Naive thymus-derived CD4-positive, alpha-beta T cell (primary cell): ENCODE measurements around the gene HIVEP3. TPM values are rescaled to one million over a fixed set of nuclear protein-coding genes. Genes with fewer than 3 reads are reported as not detected.

ENCODE experiments used
- ATAC-seq: fragments of 150-1000 bp; cut with Tn5 transposase; 2 replicates; pipeline ENCODE4 v1.10.0; 2021; ENCODE audit warnings: mild to moderate bottlenecking, moderate library complexity
- CTCF ChIA-PET: fragments of 350-600 bp; sonication (Branson Sonifier 250); formaldehyde crosslinking; loops from one replicate; lab custom pipeline; 2021; ENCODE audit warnings: antibody characterized with exemption; lab: Charles Lee
- POLR2A ChIA-PET: fragments of 350-600 bp; sonication (Branson Sonifier 250); formaldehyde crosslinking; loops from one replicate; lab custom pipeline; 2021; ENCODE audit warnings: antibody characterized with exemption, inconsistent platforms; lab: Charles Lee
- DNase-seq, 9 donors: peaks; one replicate each; pipeline versions ENCODE4 v3.0.0 to v3.0.0-alpha.2; 2020 to 2022; ENCODE audit warnings: mixed read lengths in 1 of 9
- H3K27ac ChIP-seq: one replicate; pipeline ENCODE4 v1.7.0; 2013; ENCODE audit warnings: mild to moderate bottlenecking, low read depth, low read length, moderate library complexity
- H3K27me3 ChIP-seq, 2 donors: one replicate each; pipeline ENCODE4 v1.7.0; 2013; ENCODE audit warnings: low read length in 2 of 2, mild to moderate bottlenecking in 2 of 2, moderate library complexity in 2 of 2; ENCODE audit not compliant: control insufficient read depth in 2 of 2, insufficient read depth in 2 of 2
- H3K36me3 ChIP-seq, 3 experiments: 1 replicate in 2 of 3; 2 replicates in 1 of 3; pipeline ENCODE4 v1.7.0; 2013; ENCODE audit warnings: low read length in 3 of 3, mild to moderate bottlenecking in 3 of 3, moderate library complexity in 1 of 3; ENCODE audit not compliant: insufficient read depth in 3 of 3, control insufficient read depth in 2 of 3
- H3K4me1 ChIP-seq, 2 donors: one replicate each; pipeline ENCODE4 v1.7.0; 2013; ENCODE audit warnings: low read length in 2 of 2, mild to moderate bottlenecking in 2 of 2, moderate library complexity in 1 of 2; ENCODE audit not compliant: control insufficient read depth in 2 of 2, insufficient read depth in 2 of 2
- H3K4me3 ChIP-seq: 2 replicates; pipeline ENCODE4 v1.7.0; 2013; ENCODE audit warnings: mild to moderate bottlenecking, low read length
- H3K9me3 ChIP-seq, 3 experiments: 1 replicate in 2 of 3; 2 replicates in 1 of 3; pipeline ENCODE4 v1.7.0; 2013; ENCODE audit warnings: low read length in 3 of 3; ENCODE audit not compliant: control insufficient read depth in 2 of 3
- H3K27ac Mint-ChIP-seq, 9 donors: one replicate each; pipeline ENCODE4 v1.8.0; 2020 to 2022; ENCODE audit warnings: mixed read lengths in 9 of 9, mild to moderate bottlenecking in 8 of 9, moderate library complexity in 5 of 9, inconsistent platforms in 2 of 9
- H3K27me3 Mint-ChIP-seq, 5 donors: one replicate each; pipeline ENCODE4 v1.8.0; 2021 to 2022; ENCODE audit warnings: mixed read lengths in 5 of 5, mild to moderate bottlenecking in 1 of 5
- H3K36me3 Mint-ChIP-seq, 5 donors: one replicate each; pipeline ENCODE4 v1.8.0; 2020 to 2022; ENCODE audit warnings: mixed read lengths in 5 of 5, mild to moderate bottlenecking in 3 of 5, inconsistent platforms in 1 of 5
- H3K4me1 Mint-ChIP-seq, 7 donors: one replicate each; pipeline ENCODE4 v1.8.0; 2020 to 2022; ENCODE audit warnings: mixed read lengths in 7 of 7, mild to moderate bottlenecking in 3 of 7, inconsistent platforms in 1 of 7
- H3K4me3 Mint-ChIP-seq, 10 donors: one replicate each; pipeline ENCODE4 v1.8.0; 2020 to 2022; ENCODE audit warnings: mild to moderate bottlenecking in 10 of 10, mixed read lengths in 10 of 10, moderate library complexity in 6 of 10, inconsistent platforms in 2 of 10
- H3K9me3 Mint-ChIP-seq, 11 donors: one replicate each; pipeline ENCODE4 v1.8.0; 2020 to 2022; ENCODE audit warnings: mixed read lengths in 11 of 11, mild to moderate bottlenecking in 4 of 11, inconsistent platforms in 1 of 11, moderate library complexity in 1 of 11
- intact Hi-C, 2 donors: fragments of 100-400 bp; cut with micrococcal nuclease; formaldehyde crosslinking; loops; one replicate each; pipeline ENCODE4 v1.15.1; 2023
- polyA plus RNA-seq, 2 donors: library from polyadenylated mRNA; unstranded; fragments of 300-500 nt; fragmentation: Illumina TruSeq; gene quantifications; one replicate each; pipeline ENCODE4 v1.2.3, GENCODE V29; 2021
- total RNA-seq, 6 experiments: library from RNA in 5 of 6; stranded (reverse) in 5 of 6; gene quantifications; 1 replicate in 5 of 6; 2 replicates in 1 of 6; pipeline ENCODE4 v1.2.3 and lab custom pipeline; 2021 to 2026

The HIVEP3 gene
- total and polyA plus RNA-seq, 7 experiments from 2014 or later, result 4.3 to 19.1 (median 7.0) TPM

DNA sequence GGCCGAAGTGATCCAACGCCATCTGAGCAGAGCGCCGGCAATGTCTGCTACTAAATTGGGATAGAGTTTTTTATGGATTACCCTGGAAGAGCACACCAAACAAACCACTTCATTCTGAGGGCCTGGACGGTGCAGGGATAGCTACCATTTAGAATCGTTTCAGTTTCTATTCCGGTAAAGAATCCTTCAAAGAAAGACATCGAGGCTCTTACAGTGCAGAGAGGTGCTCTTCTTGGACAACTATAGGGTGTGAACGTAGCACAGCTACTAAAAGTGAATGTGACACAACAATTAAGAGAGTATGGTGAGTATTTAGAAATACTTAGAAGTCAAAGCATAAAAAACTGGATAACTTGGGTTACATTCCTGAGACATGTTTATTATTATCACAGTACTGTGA lies 16.1 kb downstream of the HIVEP3 start:
- peaks cover 0 to 16% (median 0%) of the 10 kb centered on the region in 5 donors for H3K36me3 Mint-ChIP-seq
- H3K27ac ChIP-seq, result no peak overlapping the region
- no peaks in the 10 kb centered on the region for H3K36me3 ChIP-seq
- peak overlapping the region in 8 of 9 donors; percentile 16 to 92 (median 78) for H3K27ac Mint-ChIP-seq
- no peak for DNase-seq
- ATAC-seq, result no peak
- ChIA-PET POLR2A (interaction anchor here (4.5 to 18.0 kb wide), 2 partner anchors 11 to 12 kb away, joined by 16 to 344 read pairs; partner anchors contain the start of gene HIVEP3), CTCF (interaction anchor here (1.9 kb wide), 1 partner anchor 10 kb away, joined by 5 read pairs; no protein-coding TSS in a partner anchor)
- peaks cover 24 to 54% of the 10 kb centered on the region in 2 donors for H3K4me1 ChIP-seq
- intact Hi-C loops, result no loop called here
- H3K4me3 ChIP-seq, result no peak overlapping the region
- H3K4me1 Mint-ChIP-seq, result peaks cover 35 to 83% (median 64%) of the 10 kb centered on the region in 7 donors
- H3K9me3 ChIP-seq, result no peaks in the 10 kb centered on the region
- H3K27me3 ChIP-seq, result no peaks in the 10 kb centered on the region
- H3K9me3 Mint-ChIP-seq, result peaks cover 0 to 2% (median 0%) of the 10 kb centered on the region in 11 donors
- peaks cover 0 to 2% (median 0%) of the 10 kb centered on the region in 5 donors for H3K27me3 Mint-ChIP-seq
- H3K4me3 Mint-ChIP-seq, result peak overlapping the region in 7 of 10 donors; percentile 22 to 72 (median 49)

DNA sequence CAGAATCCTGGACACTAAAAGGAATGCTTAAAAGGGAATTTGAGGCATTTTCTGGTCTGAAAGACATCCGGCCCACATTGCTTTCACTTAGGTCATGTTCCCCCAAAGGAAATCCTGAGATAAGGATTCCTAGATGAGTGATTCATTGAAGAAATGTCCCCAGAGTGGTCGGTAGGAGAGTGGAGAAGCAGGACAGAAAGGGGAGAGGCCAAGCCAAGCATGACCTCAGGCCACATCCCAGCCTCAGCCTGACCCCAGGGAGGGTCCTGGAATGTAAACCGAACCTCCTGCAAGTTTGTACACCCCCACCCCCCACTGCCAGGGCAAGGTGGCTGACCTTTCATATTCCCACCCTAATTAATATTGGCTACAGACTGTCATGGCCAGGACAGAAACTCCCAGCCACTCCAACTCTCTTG lies 16.6 kb downstream of the HIVEP3 start:
- Mint-ChIP-seq H3K27me3 (peaks cover 0 to 2% (median 0%) of the 10 kb centered on the region in 5 donors), H3K4me1 (peaks cover 40 to 83% (median 67%) of the 10 kb centered on the region in 7 donors), H3K36me3 (peaks cover 0 to 13% (median 0%) of the 10 kb centered on the region in 5 donors), H3K4me3 (peak overlapping the region in 5 of 10 donors; percentile 18 to 72 (median 60)), H3K27ac (peak overlapping the region in 6 of 9 donors; percentile 34 to 92 (median 81)), H3K9me3 (peaks cover 0 to under 1% (median 0%) of the 10 kb centered on the region in 11 donors)
- Histone ChIP-seq H3K27ac (no peak overlapping the region), H3K9me3 (no peaks in the 10 kb centered on the region), H3K4me3 (no peak overlapping the region), H3K27me3 (no peaks in the 10 kb centered on the region), H3K4me1 (peaks cover 29 to 58% of the 10 kb centered on the region in 2 donors), H3K36me3 (no peaks in the 10 kb centered on the region)
- CTCF ChIA-PET, result interaction anchor here (1.9 kb wide), 1 partner anchor 10 kb away, joined by 5 read pairs; no protein-coding TSS in a partner anchor
- POLR2A ChIA-PET, result interaction anchor here (4.5 to 18.0 kb wide), 2 partner anchors 10 to 13 kb away, joined by 16 to 344 read pairs; partner anchors contain the start of gene HIVEP3
- intact Hi-C loops, result no loop called here
- no peak for DNase-seq
- ATAC-seq, result no peak

DNA sequence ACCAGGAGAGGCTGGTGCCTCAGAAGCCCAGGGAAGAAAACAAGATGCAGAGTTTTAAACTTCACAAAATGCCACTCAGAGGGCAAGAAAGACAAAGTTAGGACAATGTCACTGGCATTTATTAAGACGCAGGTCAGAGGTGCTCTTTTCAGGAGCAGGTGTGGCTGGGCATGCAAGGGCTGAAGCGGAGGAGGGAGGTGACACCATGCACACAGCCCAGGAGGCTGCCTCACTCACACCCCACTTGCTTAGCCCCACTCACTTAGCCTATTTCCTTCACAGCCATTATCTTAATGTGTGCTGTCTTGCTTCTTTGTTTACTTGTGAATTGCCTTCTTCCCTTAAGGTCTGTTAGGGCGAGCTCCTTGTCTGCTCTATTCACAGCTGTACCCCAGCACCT lies 17.2 kb downstream of the HIVEP3 start:
- H3K36me3 ChIP-seq, result no peaks in the 10 kb centered on the region
- ATAC-seq (no peak), DNase-seq (no peak)
- H3K9me3 Mint-ChIP-seq, result peaks cover 0 to 5% (median 0%) of the 10 kb centered on the region in 11 donors
- peaks cover 45 to 84% (median 73%) of the 10 kb centered on the region in 7 donors for H3K4me1 Mint-ChIP-seq
- peaks cover 0 to 17% (median 0%) of the 10 kb centered on the region in 5 donors for H3K36me3 Mint-ChIP-seq
- H3K4me1 ChIP-seq, result peaks cover 34 to 58% of the 10 kb centered on the region in 2 donors
- intact Hi-C loops, result no loop called here
- no peak overlapping the region for H3K27ac ChIP-seq
- H3K27ac Mint-ChIP-seq, result peak overlapping the region in 6 of 9 donors; percentile 36 to 92 (median 84)
- peaks cover 0 to 2% (median 0%) of the 10 kb centered on the region in 5 donors for H3K27me3 Mint-ChIP-seq
- H3K4me3 Mint-ChIP-seq, result peak overlapping the region in 4 of 10 donors; percentile 18 to 64 (median 47)
- no peak overlapping the region for H3K4me3 ChIP-seq
- POLR2A ChIA-PET, result interaction anchor here (4.5 to 18.0 kb wide), 2 partner anchors 10 to 13 kb away, joined by 16 to 344 read pairs; partner anchors contain the start of gene HIVEP3
- H3K27me3 ChIP-seq, result no peaks in the 10 kb centered on the region
- CTCF ChIA-PET, result interaction anchor here (1.9 kb wide), 1 partner anchor 9 kb away, joined by 5 read pairs; no protein-coding TSS in a partner anchor
- H3K9me3 ChIP-seq, result no peaks in the 10 kb centered on the region

DNA sequence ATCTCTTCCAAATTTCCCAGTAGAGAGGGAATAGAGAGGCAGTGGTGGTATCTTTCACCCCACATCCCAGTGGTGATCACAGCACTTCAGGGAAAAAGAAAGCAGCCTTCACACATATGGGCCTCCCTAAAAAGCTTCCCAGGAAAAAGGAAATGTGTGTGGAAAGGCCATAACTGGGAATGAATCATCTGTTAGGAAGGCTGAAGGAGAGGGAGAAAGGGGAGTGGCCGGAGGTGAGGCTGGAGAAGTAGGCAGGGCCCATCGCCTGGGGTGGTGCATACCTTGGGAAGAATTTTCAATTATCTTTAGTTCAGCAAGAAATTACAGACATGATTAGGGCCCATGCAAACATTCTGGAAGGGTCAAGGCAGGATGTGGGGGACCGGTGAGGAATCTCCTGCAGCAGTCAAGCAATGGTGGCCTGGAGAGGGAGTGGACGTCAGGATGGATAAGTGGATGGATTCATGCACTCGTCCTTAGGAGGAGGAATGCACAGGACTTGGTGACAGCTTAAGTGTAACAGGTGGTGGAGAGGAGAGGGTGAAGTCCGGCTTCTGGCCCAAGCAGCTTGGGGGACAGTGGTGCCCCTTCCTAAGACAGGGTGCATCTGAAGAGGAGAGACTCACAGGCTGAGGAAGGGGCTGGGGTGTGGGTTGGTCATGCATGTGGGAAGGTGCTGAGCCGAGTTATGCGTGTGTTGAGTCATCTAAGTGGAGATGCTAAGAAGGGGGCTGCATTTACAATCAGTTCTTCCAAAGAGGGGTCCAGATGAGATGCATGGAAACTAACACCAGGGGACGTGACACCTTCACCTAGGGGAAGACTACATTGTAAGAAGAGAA lies 17.9 kb downstream of the HIVEP3 start:
- peaks cover 45 to 86% (median 69%) of the 10 kb centered on the region in 7 donors for H3K4me1 Mint-ChIP-seq
- DNase-seq (no peak), ATAC-seq (no peak)
- H3K27me3 Mint-ChIP-seq, result no peaks in the 10 kb centered on the region
- peak overlapping the region in 3 of 10 donors; percentile 7 to 46 (median 38) for H3K4me3 Mint-ChIP-seq
- Histone ChIP-seq H3K27me3 (no peaks in the 10 kb centered on the region), H3K4me3 (no peak overlapping the region), H3K27ac (no peak overlapping the region), H3K4me1 (peaks cover 34 to 58% of the 10 kb centered on the region in 2 donors), H3K36me3 (no peaks in the 10 kb centered on the region), H3K9me3 (no peaks in the 10 kb centered on the region)
- ChIA-PET POLR2A (interaction anchor here (0.6 to 18.0 kb wide), 3 partner anchors 9 to 145 kb away, joined by 3 to 344 read pairs (median 16); partner anchors contain the start of gene HIVEP3), CTCF (interaction anchor here (0.7 to 1.2 kb wide), 2 partner anchors 9 to 13 kb away, joined by 3 to 4 read pairs; no protein-coding TSS in a partner anchor)
- peak overlapping the region in 7 of 9 donors; percentile 3 to 92 (median 83) for H3K27ac Mint-ChIP-seq
- H3K9me3 Mint-ChIP-seq, result peaks cover 0 to 5% (median 0%) of the 10 kb centered on the region in 11 donors
- H3K36me3 Mint-ChIP-seq, result peaks cover 0 to 17% (median 0%) of the 10 kb centered on the region in 5 donors
- intact Hi-C loops, result no loop called here

DNA sequence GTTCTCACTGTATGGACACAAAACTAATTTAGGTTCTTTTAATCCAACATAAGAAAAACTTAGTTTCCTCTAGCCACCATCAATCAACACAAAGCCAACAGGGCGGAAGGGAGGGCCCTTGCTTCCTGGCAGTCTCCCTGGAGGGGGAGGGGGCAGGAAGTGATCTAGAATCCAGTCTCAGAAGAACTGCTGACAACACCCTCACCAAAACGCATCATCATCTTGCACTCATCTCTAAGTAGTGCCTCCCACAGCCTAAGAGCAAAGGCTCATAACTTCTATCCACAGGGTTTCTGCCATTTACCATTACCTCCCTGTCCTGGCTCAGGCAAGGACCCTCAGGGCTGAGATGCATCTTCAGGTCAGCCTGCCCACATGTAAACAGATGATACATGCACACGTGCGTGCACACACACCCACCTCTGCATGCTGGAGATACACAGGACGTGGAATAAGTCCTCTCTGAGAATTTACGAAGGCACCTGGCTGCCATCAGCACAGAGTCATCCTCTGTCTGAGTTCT lies 20.5 kb downstream of the HIVEP3 start:
- peak overlapping the region; percentile 40 for H3K4me3 ChIP-seq
- H3K4me1 ChIP-seq, result peaks cover 36 to 74% of the 10 kb centered on the region in 2 donors
- ChIA-PET POLR2A (interaction anchor here (1.0 to 18.0 kb wide), 4 partner anchors 17 to 224 kb away, joined by 3 to 344 read pairs (median 4); partner anchors contain the start of gene HIVEP3), CTCF (no interaction called here)
- Mint-ChIP-seq H3K4me3 (peak overlapping the region; percentile 53 to 84 (median 74)), H3K27me3 (no peaks in the 10 kb centered on the region), H3K9me3 (peaks cover 0 to 5% (median 0%) of the 10 kb centered on the region in 11 donors), H3K36me3 (peaks cover 0 to 11% (median 0%) of the 10 kb centered on the region in 5 donors), H3K4me1 (peaks cover 46 to 90% (median 73%) of the 10 kb centered on the region in 7 donors), H3K27ac (peak overlapping the region; percentile 87 to 99 (median 95))
- no peaks in the 10 kb centered on the region for H3K36me3 ChIP-seq
- no peaks in the 10 kb centered on the region for H3K27me3 ChIP-seq
- peak overlapping the region; percentile 65 for H3K27ac ChIP-seq
- no peaks in the 10 kb centered on the region for H3K9me3 ChIP-seq
- DNase-seq (peak; percentile 31 to 96 (median 89)), ATAC-seq (peak; percentile 98)
- intact Hi-C loops, result loop anchor here (1.0 to 10.0 kb wide), 7 partner anchors 16 to 557 kb away; partner anchors contain the start of genes PPCS (in 2 of the 2), ZMYND12 (in 2 of the 2) and FOXJ3 (in 1 of the 2)
